ENCODE measurements around the gene HDAC1.
"Not testable (repeated sequence)": the region's sequence is repeated elsewhere in the genome, so short reads cannot be mapped to it uniquely, and the experiment has no call there.

The HDAC1 gene

GRCh38 chr1:32291708-32292538 is at the start of gene HDAC1:
Gene HDAC1, plus strand, starts transcription at chr1:32292083. Its CDS starts 87 bp downstream, at chr1:32292170.
- peak; percentile 78 for DNase-seq

- DNase-seq = no peak
Measured at GRCh38 chr1:32242341-32242851, 49.5 kb upstream of the HDAC1 start.

- no peak for DNase-seq
Measured at GRCh38 chr1:32246888-32247273, 45.0 kb upstream of the HDAC1 start, which contains the start of gene FAM167B. Gene FAM167B, plus strand, starts transcription at chr1:32247222. Its CDS starts 200 bp downstream, at chr1:32247422.

GRCh38 chr1:32247452-32247851 is 44.4 kb upstream of the HDAC1 start:
- no peak for DNase-seq

- peak; percentile 23 for DNase-seq
Measured at GRCh38 chr1:32247983-32248889, 43.6 kb upstream of the HDAC1 start.

- no peak for DNase-seq
Measured at GRCh38 chr1:32249831-32250525, 41.9 kb upstream of the HDAC1 start.

GRCh38 chr1:32250893-32251716 is 40.8 kb upstream of the HDAC1 start, which contains the start of gene LCK:
Gene LCK, plus strand, starts transcription at chr1:32251265. Its CDS starts 23,065 bp downstream, at chr1:32274330.
- DNase-seq = no peak

- no peak for DNase-seq
Measured at GRCh38 chr1:32255072-32256071, 36.5 kb upstream of the HDAC1 start.

- DNase-seq = no peak
Measured at GRCh38 chr1:32256473-32257226, 35.2 kb upstream of the HDAC1 start.

GRCh38 chr1:32257227-32257508 is 34.7 kb upstream of the HDAC1 start:
- no peak for DNase-seq

- DNase-seq = not testable (repeated sequence)
Measured at GRCh38 chr1:32263236-32263593, 28.7 kb upstream of the HDAC1 start.

GRCh38 chr1:32263744-32264143 is 28.1 kb upstream of the HDAC1 start:
- DNase-seq = no peak

GRCh38 chr1:32265846-32266245 is 26.0 kb upstream of the HDAC1 start:
- DNase-seq = no peak

- DNase-seq = no peak
Measured at GRCh38 chr1:32266921-32267591, 24.8 kb upstream of the HDAC1 start.

GRCh38 chr1:32269744-32270143 is 22.1 kb upstream of the HDAC1 start:
- no peak for DNase-seq

GRCh38 chr1:32272557-32273390 is 19.1 kb upstream of the HDAC1 start:
- DNase-seq = no peak

GRCh38 chr1:32273391-32274208 is 18.3 kb upstream of the HDAC1 start:
- peak; percentile 82 for DNase-seq

Measured in NCI-H1436 treated with DMSO at 0.1 percent for 48 hours (cell line).